CD4-positive, CD25-positive, alpha-beta regulatory T cell (primary cell): Measurements from ENCODE around the gene DERA. TPM values are rescaled to one million over a fixed set of nuclear protein-coding genes. Genes with fewer than 3 reads are reported as not detected.
"Not testable (repeated sequence)": the region's sequence is repeated elsewhere in the genome, so short reads cannot be mapped to it uniquely, and the experiment has no call there.

Source experiments
- ATAC-seq, 2 donors: fragments of 150-1000 bp; cut with Tn5 transposase; one replicate each; pipeline ENCODE4 v1.10.0; 2021; ENCODE audit warnings: low read depth in 2 of 2, moderate number of reproducible peaks in 2 of 2, moderate library complexity in 1 of 2
- DNase-seq, 3 donors: peaks; one replicate each; pipeline versions ENCODE4 v3.0.0 to v3.0.0-alpha.2; 2012 to 2022; ENCODE audit warnings: mixed read lengths in 1 of 3
- H3K27ac ChIP-seq: one replicate; pipeline ENCODE4 v1.7.0; 2013; ENCODE audit warnings: mild to moderate bottlenecking, low read length; ENCODE audit not compliant: insufficient read depth, poor library complexity, severe bottlenecking
- H3K27me3 ChIP-seq: one replicate; pipeline ENCODE4 v1.7.0; 2013; ENCODE audit warnings: low read length; ENCODE audit not compliant: control insufficient read depth, insufficient read depth
- H3K36me3 ChIP-seq: one replicate; pipeline ENCODE4 v1.7.0; 2013; ENCODE audit warnings: mild to moderate bottlenecking, low read length, moderate library complexity; ENCODE audit not compliant: control insufficient read depth, insufficient read depth
- H3K4me1 ChIP-seq: 2 replicates; pipeline ENCODE4 v1.7.0; 2013; ENCODE audit warnings: mild to moderate bottlenecking, low read length; ENCODE audit not compliant: insufficient read depth, control insufficient read depth, poor library complexity, severe bottlenecking
- H3K4me3 ChIP-seq: one replicate; pipeline ENCODE4 v1.7.0; 2013; ENCODE audit warnings: low read depth, mild to moderate bottlenecking, low read length, moderate library complexity
- H3K9me3 ChIP-seq, 2 experiments: 1 replicate in 1 of 2; 2 replicates in 1 of 2; pipeline ENCODE4 v1.7.0; 2013; ENCODE audit warnings: low read length in 2 of 2, mild to moderate bottlenecking in 1 of 2, moderate library complexity in 1 of 2; ENCODE audit not compliant: control insufficient read depth in 2 of 2
- H3K27ac Mint-ChIP-seq, 3 donors: one replicate each; pipeline ENCODE4 v1.8.0; 2020 to 2022; ENCODE audit warnings: mild to moderate bottlenecking in 3 of 3, mixed read lengths in 3 of 3, moderate library complexity in 2 of 3
- H3K27me3 Mint-ChIP-seq: one replicate; pipeline ENCODE4 v1.8.0; 2022; ENCODE audit warnings: mild to moderate bottlenecking, mixed read lengths
- H3K36me3 Mint-ChIP-seq: one replicate; pipeline ENCODE4 v1.8.0; 2020; ENCODE audit warnings: mixed read lengths
- H3K4me1 Mint-ChIP-seq, 4 donors: one replicate each; pipeline ENCODE4 v1.8.0; 2020 to 2022; ENCODE audit warnings: mixed read lengths in 4 of 4, mild to moderate bottlenecking in 1 of 4
- H3K4me3 Mint-ChIP-seq, 4 donors: one replicate each; pipeline ENCODE4 v1.8.0; 2020 to 2022; ENCODE audit warnings: mild to moderate bottlenecking in 4 of 4, mixed read lengths in 4 of 4, moderate library complexity in 3 of 4
- H3K9me3 Mint-ChIP-seq, 7 donors: one replicate each; pipeline ENCODE4 v1.8.0; 2020 to 2022; ENCODE audit warnings: mixed read lengths in 7 of 7, mild to moderate bottlenecking in 3 of 7, moderate library complexity in 2 of 7
- polyA plus RNA-seq, 4 donors: library from polyadenylated mRNA; unstranded; fragments of 300-500 nt; fragmentation: Illumina TruSeq; gene quantifications; one replicate each; pipeline ENCODE4 v1.2.3, GENCODE V29; 2021
- total RNA-seq: library from RNA; stranded (reverse); gene quantifications from one replicate; pipeline ENCODE4 v1.2.3, GENCODE V29; 2022

The DERA gene
- total and polyA plus RNA-seq, 5 donors from 2014 or later: 14.8 to 45.5 (median 38.5) TPM

DNA sequence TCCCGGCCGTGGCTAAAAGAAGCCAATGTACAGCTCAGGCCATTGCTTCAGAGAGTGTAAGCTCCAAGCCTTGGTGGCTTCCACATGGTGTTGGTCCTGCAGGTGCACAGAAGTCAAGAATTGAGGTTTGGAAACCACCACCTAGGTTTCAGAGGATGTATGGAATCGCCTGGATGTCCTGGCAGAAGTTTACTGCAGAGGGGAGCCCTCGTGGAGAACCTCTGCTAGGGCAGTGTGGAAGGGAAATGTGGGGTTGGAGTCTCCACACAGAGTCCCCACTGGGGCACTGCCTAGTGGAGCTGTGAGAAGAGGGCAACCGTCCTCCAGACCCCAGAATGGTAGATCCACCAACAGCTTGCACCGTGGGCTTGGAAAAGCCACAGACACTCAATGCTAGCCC is 103.3 kb downstream of the DERA start:
- peaks cover 10 to 19% of the 10 kb centered on the region in 2 experiments for H3K9me3 ChIP-seq
- not testable (repeated sequence) for H3K27me3 ChIP-seq, H3K4me1 ChIP-seq, H3K27ac Mint-ChIP-seq, H3K4me3 Mint-ChIP-seq, ATAC-seq, H3K27me3 Mint-ChIP-seq, H3K27ac ChIP-seq, H3K4me3 ChIP-seq, H3K4me1 Mint-ChIP-seq, H3K36me3 ChIP-seq
- Mint-ChIP-seq H3K36me3 (peaks cover 59% of the 10 kb centered on the region), H3K9me3 (peaks cover 6 to 47% (median 21%) of the 10 kb centered on the region in 7 donors)
- peak in 1 of 3 donors; percentile 4 for DNase-seq

DNA sequence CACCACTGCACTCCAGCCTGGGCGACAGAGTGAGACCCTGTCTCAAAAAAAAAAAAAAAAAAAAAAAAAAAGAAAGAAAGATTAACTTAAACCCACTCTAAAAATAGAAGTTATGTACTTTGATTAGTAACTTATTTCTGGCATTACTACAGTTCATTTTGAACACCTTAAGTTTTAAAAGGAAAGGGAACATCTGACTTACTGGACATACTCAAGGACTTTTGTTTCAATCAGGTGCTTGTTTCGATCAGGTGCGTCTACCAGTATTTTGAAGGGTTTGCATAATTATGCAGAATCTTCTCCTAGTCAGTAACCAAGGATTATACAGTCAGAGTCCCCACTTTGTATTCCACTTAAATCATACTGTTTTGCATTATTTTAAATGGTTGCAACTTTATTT is 105.6 kb downstream of the DERA start:
- Histone ChIP-seq H3K36me3 (peaks cover 4% of the 10 kb centered on the region), H3K27ac (no peak overlapping the region), H3K4me3 (no peak overlapping the region), H3K9me3 (peaks cover 10 to 19% of the 10 kb centered on the region in 2 experiments), H3K4me1 (no peaks in the 10 kb centered on the region), H3K27me3 (no peaks in the 10 kb centered on the region)
- Mint-ChIP-seq H3K27ac (no peak overlapping the region), H3K4me1 (peaks cover 0 to 4% (median 0%) of the 10 kb centered on the region in 4 donors), H3K36me3 (peaks cover 74% of the 10 kb centered on the region), H3K9me3 (peaks cover 10 to 61% (median 24%) of the 10 kb centered on the region in 7 donors), H3K27me3 (no peaks in the 10 kb centered on the region), H3K4me3 (no peak overlapping the region)
- DNase-seq (no peak), ATAC-seq (no peak)

DNA sequence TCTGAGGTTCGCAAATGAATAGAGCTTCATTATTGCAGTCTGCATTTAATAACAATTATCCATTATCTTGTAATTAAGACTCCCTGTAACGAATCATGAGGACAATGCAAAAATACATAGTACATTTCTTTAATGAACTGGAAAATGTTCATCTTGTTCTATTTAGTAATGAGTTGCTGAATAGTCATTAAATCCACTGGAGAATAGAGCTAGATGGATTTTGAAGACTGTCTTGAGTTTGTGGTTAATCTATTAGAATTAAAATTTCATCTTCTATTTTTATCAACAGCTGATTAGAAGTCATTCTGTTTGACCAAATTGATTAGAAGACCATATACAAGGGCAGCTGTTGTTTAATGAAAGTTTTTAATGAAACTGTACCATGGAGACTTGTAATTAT is 107.2 kb downstream of the DERA start:
- H3K4me3 ChIP-seq: no peak overlapping the region
- H3K27me3 ChIP-seq: no peaks in the 10 kb centered on the region
- no peak overlapping the region for H3K27ac ChIP-seq
- Mint-ChIP-seq H3K27me3 (no peaks in the 10 kb centered on the region), H3K4me1 (peaks cover 0 to 4% (median 0%) of the 10 kb centered on the region in 4 donors), H3K4me3 (no peak overlapping the region), H3K9me3 (peaks cover 9 to 51% (median 19%) of the 10 kb centered on the region in 7 donors), H3K36me3 (peaks cover 71% of the 10 kb centered on the region), H3K27ac (no peak overlapping the region)
- H3K36me3 ChIP-seq: peaks cover 4% of the 10 kb centered on the region
- ATAC-seq: no peak
- no peaks in the 10 kb centered on the region for H3K4me1 ChIP-seq
- DNase-seq: no peak
- H3K9me3 ChIP-seq: peaks cover 6 to 19% of the 10 kb centered on the region in 2 experiments

DNA sequence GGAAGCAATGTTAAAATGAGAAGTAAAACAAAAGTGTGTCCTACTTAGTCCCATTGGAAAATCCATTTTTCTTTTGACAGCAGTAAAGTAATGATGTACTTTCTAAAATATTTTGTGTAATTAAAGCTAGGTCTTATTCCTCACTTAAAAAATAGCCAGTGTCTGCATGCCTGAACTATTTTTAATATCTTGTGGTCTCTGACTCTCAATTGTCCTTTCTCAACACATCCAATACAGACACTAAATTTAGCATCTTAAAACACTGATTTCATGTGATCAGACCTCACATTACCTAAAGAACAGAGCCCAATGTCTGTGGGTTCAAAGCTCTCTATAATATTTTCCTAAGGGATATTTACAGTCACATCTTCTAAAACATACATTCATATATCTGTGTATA is 108.0 kb downstream of the DERA start:
- no peak overlapping the region for H3K4me3 ChIP-seq
- peaks cover 3 to 16% of the 10 kb centered on the region in 2 experiments for H3K9me3 ChIP-seq
- peaks cover under 1% of the 10 kb centered on the region for H3K36me3 ChIP-seq
- no peak overlapping the region for H3K27ac ChIP-seq
- Mint-ChIP-seq H3K27me3 (no peaks in the 10 kb centered on the region), H3K4me3 (no peak overlapping the region), H3K4me1 (no peaks in the 10 kb centered on the region), H3K36me3 (peaks cover 69% of the 10 kb centered on the region), H3K27ac (no peak overlapping the region), H3K9me3 (peaks cover 6 to 44% (median 13%) of the 10 kb centered on the region in 7 donors)
- ATAC-seq: no peak
- no peak for DNase-seq
- no peaks in the 10 kb centered on the region for H3K27me3 ChIP-seq
- no peaks in the 10 kb centered on the region for H3K4me1 ChIP-seq

DNA sequence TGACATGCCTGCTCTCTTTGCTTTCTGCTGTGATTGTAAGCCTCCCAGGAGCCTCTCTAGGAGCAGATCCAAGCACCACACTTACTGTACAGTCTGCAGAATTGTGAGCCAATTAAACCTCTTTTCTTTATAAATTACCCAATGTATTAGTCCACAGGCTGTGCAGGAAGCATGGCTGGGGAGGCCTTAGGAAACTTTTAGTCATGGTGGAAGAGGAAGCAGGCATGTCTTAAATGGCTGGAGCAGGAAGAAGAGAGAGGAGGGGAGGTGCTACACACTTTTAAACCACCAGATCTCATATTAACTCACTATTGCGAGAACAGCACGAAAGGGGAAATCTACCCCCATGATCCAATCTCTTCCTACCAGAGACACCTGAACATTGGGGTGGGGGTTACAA is 108.9 kb downstream of the DERA start:
- H3K36me3 Mint-ChIP-seq: peaks cover 65% of the 10 kb centered on the region
- DNase-seq (no peak), ATAC-seq (no peak)
- H3K27ac Mint-ChIP-seq: no peak overlapping the region
- no peaks in the 10 kb centered on the region for H3K4me1 ChIP-seq
- peaks cover 0 to 7% of the 10 kb centered on the region in 2 experiments for H3K9me3 ChIP-seq
- peaks cover 0 to 2% (median 0%) of the 10 kb centered on the region in 4 donors for H3K4me1 Mint-ChIP-seq
- no peaks in the 10 kb centered on the region for H3K36me3 ChIP-seq
- no peak overlapping the region for H3K4me3 ChIP-seq
- peaks cover 4 to 37% (median 12%) of the 10 kb centered on the region in 7 donors for H3K9me3 Mint-ChIP-seq
- H3K27ac ChIP-seq: no peak overlapping the region
- H3K27me3 Mint-ChIP-seq: no peaks in the 10 kb centered on the region
- H3K27me3 ChIP-seq: no peaks in the 10 kb centered on the region
- H3K4me3 Mint-ChIP-seq: no peak overlapping the region

DNA sequence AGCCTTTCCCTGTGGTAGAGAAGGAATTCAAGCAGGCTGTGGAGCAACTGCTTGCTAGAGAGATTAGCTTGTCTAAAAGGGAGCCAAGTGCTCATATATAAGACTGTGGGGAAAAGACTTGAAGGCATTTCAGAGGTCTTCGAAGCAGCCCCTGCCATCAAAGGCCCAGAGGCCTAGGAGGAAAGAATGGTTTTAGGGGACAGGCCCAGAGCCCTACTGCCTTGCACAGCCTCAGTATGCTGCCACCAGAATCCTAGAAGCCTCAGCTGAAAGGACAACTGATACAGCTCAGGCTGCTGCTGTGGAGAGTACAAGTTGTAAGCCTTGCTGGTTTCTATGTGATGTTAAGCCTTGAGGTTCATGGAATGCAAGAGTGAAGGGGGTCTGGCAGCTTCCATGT is 109.9 kb downstream of the DERA start:
- Histone ChIP-seq H3K4me1 (no peaks in the 10 kb centered on the region), H3K36me3 (no peaks in the 10 kb centered on the region), H3K27ac (no peak overlapping the region), H3K27me3 (no peaks in the 10 kb centered on the region), H3K9me3 (no peaks in the 10 kb centered on the region), H3K4me3 (no peak overlapping the region)
- H3K36me3 Mint-ChIP-seq: peaks cover 56% of the 10 kb centered on the region
- H3K4me3 Mint-ChIP-seq: no peak overlapping the region
- peaks cover 0 to 28% (median 8%) of the 10 kb centered on the region in 7 donors for H3K9me3 Mint-ChIP-seq
- no peak for DNase-seq
- no peaks in the 10 kb centered on the region for H3K27me3 Mint-ChIP-seq
- ATAC-seq: no peak
- H3K4me1 Mint-ChIP-seq: peaks cover 0 to 4% (median 0%) of the 10 kb centered on the region in 4 donors
- H3K27ac Mint-ChIP-seq: peak overlapping the region in 1 of 3 donors; percentile 43

DNA sequence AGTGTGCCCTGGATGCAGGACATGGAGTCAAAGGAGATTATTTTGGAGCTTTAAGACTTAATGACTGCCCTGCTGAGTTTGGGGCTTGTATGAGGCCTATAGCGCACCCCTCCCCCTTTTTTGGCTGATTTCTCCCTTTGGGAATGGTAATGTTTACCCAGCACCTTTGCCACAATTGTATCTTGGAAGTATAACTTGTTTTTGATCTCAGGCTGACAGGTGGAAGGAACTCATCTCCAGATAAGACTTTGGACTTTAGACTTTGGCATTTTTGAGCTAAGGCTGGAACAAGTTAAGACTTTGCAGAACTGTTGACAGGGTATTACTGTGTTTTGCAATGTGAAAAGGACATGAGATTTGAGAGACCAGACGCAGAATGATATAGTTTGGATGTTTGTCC is 110.5 kb downstream of the DERA start:
- peaks cover 0 to 4% (median 0%) of the 10 kb centered on the region in 4 donors for H3K4me1 Mint-ChIP-seq
- H3K9me3 ChIP-seq: no peaks in the 10 kb centered on the region
- no peaks in the 10 kb centered on the region for H3K27me3 Mint-ChIP-seq
- no peak for DNase-seq
- H3K36me3 Mint-ChIP-seq: peaks cover 53% of the 10 kb centered on the region
- H3K4me1 ChIP-seq: no peaks in the 10 kb centered on the region
- H3K36me3 ChIP-seq: no peaks in the 10 kb centered on the region
- H3K9me3 Mint-ChIP-seq: peaks cover 0 to 25% (median 8%) of the 10 kb centered on the region in 7 donors
- H3K27me3 ChIP-seq: no peaks in the 10 kb centered on the region
- H3K4me3 Mint-ChIP-seq: no peak overlapping the region
- no peak overlapping the region for H3K27ac ChIP-seq
- ATAC-seq: no peak
- no peak overlapping the region for H3K4me3 ChIP-seq
- no peak overlapping the region for H3K27ac Mint-ChIP-seq

DNA sequence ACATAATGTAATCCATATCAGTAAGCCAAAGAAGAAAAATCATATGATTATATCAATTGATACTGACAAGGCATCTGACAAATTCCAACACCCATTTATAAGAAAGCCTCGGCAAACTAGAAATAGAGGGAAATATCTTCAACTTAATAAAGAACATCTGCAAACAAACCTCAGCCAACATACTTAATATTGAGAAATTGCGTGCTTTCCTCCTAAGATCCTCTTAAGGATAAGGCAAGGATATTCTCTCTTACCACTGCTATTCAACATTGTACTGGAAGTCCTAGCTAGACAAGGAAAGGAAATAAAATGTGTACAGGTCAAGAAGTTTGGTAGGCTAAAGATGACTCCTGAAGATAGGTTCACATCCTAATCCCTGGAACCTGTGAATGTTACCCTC is 115.9 kb downstream of the DERA start:
- H3K27me3 ChIP-seq: no peaks in the 10 kb centered on the region
- Mint-ChIP-seq H3K27ac (no peak overlapping the region), H3K9me3 (peaks cover 0 to 3% (median 1%) of the 10 kb centered on the region in 7 donors), H3K27me3 (no peaks in the 10 kb centered on the region), H3K4me1 (peaks cover 0 to 4% (median 2%) of the 10 kb centered on the region in 4 donors), H3K4me3 (no peak overlapping the region), H3K36me3 (peaks cover 19% of the 10 kb centered on the region)
- DNase-seq (no peak), ATAC-seq (no peak)
- no peak overlapping the region for H3K4me3 ChIP-seq
- no peak overlapping the region for H3K27ac ChIP-seq
- H3K4me1 ChIP-seq: no peaks in the 10 kb centered on the region
- H3K36me3 ChIP-seq: no peaks in the 10 kb centered on the region
- H3K9me3 ChIP-seq: no peaks in the 10 kb centered on the region
